ENCODE measurements around the gene QSOX2.
A peak's percentile ranks its signal among the peaks of the same experiment; 100 is the strongest.

QSOX2 gene

DNA sequence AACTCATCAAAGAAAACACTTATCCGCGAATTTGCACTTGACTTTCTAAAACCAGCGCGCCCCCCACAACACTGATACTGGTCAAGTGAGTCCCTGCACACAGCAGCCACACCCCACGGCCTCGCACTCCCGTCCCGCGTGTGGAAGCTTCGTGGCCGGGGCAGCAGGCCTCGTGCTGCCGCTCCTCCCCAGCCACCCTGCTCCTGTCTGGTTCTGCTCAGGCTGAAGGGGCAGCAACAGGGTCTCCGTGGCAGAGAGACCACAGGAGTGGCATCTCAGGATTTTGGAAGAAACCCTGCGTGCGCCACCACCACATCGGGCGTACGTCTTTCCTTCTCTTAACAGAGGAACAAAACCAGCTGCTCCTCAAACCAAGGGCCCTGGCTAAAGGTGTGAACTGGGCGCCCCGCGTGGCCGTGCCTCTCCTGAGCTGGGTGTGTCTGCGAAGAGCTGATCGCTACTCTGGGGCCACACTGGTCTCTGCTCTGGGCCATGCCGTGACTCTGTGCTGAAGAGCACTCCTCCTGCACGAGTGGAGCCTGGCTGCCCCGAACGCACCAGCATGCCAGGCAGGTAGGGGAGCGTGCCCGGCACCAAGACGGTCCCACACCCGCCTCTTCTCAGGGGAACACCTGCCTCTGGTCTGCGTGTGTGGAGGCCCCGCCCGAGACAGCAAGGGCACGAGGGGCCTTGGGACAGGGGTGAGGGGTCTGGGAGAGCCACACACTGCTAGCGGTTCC is 23.3 kb downstream of the QSOX2 start:
- DNase-seq (ENCODE audit: low spot score) = no peak

GRCh38 chr9:136220017-136220729 is 25.4 kb downstream of the QSOX2 start:
- peak; percentile 42 for DNase-seq (ENCODE audit: low spot score)

DNA sequence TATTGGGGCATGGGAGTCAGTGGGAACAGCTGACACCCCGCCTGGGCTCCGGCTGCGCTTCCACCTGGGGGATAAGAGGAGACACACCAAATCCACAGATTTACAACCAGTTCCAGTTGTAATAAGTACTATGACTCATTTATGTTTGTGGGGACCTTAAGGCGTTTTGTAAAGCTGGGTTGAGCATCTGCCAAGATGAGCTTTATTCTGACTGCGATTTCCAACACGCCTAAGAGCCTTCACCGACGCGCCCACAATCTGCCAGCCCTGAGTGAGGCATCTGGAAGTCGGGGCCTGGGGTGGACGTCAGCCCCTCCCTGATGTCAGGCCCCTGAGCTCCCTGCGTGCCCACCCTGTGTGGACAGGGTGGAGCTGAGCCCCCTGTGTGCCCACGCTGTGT is 26.3 kb downstream of the QSOX2 start:
- DNase-seq (ENCODE audit: low spot score) = no peak

DNA sequence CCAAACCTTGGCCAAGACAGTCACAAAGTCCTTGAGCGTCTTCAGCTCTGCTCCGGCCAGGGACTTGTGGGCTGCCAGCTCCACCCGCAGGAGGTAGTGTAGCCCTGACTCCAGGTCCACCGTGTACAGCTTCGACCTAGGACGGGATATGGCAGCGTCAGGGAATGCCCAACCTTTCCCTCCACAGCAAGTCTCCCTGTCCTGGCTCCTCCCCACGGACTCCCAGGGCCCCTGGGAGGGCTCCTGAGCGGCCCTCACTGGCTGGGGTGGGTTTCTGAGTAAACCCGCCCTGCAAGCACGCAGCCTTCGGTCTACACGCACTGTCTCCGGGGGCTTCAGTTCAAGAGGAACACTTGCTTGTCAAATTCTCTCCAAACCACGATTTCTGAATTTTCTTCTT is 26.9 kb downstream of the QSOX2 start:
- no peak for DNase-seq (ENCODE audit: low spot score)

- no peak for DNase-seq (ENCODE audit: low spot score)
Observed at GRCh38 chr9:136218271-136218670, 27.3 kb downstream of the QSOX2 start.

DNA sequence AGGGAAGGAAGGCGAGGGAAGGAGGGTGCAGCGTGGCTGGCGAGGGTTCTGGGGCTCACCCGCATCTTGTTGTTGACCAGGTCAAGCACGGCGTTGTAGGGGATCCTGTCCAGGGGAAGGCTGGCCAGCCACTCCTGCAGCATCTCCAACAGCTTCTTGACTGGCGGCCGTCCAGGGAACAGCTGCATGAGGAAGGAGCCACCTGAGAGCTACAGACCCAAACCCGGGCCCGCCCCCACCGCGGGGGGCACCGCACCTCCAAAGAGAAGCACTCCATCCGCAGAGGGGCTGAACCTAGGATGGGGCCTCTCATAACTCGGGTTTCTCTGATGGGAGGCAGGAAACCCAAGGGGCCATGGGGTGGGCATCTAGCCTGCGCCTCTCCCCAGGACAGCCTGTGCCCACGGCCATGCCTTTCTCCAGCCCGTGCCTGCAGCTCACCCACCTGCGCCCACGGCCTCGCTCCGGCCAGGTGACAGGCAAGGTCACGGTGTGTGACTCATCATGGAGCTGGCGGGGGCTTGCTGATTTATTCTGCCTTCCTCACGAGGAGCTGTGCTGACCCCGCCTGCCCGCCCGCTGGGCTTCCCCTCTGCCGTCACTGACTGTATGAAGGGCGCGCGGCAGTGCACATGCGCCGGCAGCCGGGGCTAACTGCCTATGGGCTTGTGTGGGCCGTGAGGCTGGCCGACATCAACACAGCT is 28.9 kb downstream of the QSOX2 start:
- DNase-seq (ENCODE audit: low spot score) = no peak

DNA sequence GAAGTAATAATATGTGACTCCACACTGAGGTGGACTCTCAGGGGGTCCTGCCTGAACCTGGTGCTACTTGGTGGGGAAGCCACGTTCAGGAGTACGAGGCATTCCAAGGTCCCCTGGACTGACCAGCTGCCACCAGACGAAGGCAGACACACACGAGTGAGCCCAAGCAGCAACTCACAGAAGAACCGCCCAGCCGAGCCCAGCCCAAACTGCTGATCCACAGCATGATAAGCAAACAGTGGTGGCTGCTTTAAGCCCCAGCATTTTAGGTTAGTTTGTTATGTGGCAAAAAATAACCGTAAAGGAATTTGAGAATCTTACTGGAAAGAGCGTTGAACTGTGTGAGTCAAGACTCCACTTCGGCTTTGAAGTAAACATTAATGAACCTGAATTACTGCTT is 31.9 kb downstream of the QSOX2 start:
- DNase-seq (ENCODE audit: low spot score) = no peak

- no peak for DNase-seq (ENCODE audit: low spot score)
Observed at GRCh38 chr9:136212345-136212950, 33.2 kb downstream of the QSOX2 start.

GRCh38 chr9:136211441-136212344 is 33.9 kb downstream of the QSOX2 start:
- no peak for DNase-seq (ENCODE audit: low spot score)

DNA sequence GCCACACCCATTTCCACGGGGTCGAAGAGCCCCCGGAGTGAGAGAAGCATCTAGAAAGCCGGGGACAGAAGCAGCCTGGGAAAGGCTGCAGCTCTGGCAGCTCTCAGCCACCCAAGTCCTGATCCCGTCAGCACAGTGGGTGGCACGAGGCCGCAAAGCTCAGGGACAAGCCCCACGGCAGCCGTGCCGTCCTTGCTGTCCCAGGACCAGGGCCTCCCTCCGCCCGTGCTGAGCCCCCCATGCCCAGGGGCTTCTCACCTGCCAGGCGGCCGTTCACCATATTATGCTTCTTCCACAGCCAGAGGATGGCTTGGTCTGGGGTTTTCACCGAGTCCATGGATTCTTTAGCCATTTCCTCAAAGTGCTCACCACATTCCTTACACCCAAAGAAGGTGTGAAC is 34.6 kb downstream of the QSOX2 start:
- DNase-seq (ENCODE audit: low spot score) = no peak

DNA sequence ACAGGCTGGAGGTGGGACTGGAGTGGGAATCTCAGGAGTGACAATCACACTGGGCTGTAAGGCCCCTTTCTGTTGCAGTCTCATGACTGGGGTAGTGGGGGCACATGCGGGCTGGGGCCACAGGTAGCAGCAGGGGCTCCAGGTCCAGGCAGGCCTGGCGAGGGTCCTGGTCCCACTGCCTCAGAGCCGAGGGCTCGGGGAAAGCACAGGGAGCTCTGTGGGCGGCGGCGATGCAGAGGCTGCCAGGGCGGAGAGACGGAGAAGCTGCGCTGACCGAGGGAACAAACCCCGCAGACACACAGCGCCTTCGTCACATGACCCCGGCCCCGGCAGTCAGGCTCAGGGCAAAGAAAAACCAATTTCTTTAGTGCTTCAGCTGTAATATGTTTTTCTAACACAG is 35.3 kb downstream of the QSOX2 start:
- no peak for DNase-seq (ENCODE audit: low spot score)

DNA sequence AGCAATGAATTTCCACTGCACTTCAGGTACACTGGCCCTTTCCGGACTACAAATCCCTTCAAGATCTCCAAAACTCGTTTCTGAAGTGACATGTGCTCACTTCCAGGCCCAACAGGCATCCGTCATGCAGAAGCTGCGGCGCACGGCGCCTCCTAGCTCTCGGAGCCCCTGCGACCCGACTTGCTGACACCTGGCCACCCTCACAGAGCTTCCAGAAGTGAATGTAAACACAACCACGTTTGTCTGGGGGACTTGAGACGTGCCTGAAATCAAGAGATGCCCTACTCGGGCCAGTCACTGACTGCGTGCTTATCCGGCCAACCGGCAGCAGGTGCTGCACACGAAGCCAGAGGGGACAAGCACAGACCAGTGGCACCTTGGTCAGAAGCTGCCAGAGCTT is 35.8 kb downstream of the QSOX2 start:
- no peak for DNase-seq (ENCODE audit: low spot score)

GRCh38 chr9:136209232-136209631 is 36.4 kb downstream of the QSOX2 start:
- no peak for DNase-seq (ENCODE audit: low spot score)

DNA sequence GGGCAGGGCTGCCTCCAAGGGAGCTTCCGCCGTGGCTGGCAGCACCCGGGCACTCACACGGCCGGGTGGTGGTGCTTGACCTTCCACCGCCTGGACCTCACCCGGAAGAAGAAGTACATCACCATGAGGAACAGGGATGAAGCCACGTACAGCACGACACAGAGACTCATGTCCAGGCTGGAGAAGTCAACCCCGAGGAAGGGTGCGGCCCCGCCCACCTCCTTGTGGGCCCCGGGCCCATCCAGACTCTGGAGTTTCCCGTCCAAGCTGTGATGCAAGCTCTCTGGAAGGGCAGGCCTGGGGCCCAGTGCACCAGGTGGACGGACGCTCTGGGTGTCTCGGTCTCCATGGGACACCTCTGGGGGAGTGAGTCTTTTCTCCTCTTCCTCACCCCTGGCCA is 36.9 kb downstream of the QSOX2 start:
- DNase-seq (ENCODE audit: low spot score) = no peak

GRCh38 chr9:136207616-136208015 is 38.0 kb downstream of the QSOX2 start:
- no peak for DNase-seq (ENCODE audit: low spot score)

DNA sequence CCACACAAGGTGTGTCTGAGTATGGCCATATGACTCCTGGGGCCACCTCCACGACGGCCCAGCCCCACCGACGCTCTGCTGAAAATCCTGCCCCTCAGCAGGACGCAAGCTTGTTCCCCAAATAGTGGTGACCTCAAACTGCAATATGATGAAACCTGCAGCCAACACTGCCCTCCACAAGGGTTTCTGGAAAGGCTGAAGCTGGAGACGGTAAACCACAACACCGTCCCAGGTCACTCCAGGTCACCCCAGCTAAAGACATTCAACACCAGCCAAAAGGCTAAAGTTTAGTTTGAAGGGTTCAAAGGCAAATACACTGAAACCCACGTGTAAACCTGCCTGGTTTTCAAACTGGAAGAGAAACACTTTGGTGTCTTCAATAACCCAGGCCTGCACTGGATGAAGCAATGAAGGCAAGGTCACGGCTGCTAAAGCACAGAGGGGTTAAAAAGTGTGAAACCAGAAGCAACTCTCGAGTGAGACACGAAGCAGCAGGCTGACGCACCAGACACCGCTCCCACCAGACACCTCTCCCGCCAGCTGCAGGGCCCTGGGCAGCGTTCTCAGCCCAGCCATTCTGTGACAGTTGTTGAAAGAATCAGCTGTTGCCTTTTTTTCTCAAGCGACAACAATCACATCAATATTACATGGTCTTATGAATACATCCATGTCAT is 38.9 kb downstream of the QSOX2 start:
- DNase-seq (ENCODE audit: low spot score) = peak; percentile 35

DNA sequence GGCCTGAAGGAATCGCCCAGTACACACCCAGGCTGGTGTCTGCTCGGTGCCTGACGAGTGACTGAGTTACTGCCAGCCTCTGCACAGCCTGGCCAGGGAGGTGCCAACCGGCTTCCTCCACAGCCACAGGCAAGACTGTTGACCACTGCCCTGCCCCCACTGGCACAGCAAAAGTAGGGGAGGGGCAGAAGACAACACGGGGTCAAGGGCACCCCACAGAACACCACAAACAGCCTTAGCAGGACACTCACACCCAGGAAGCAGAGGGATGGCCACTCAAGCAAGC is 40.0 kb downstream of the QSOX2 start:
- DNase-seq (ENCODE audit: low spot score) = no peak

GRCh38 chr9:136204838-136205706 is 40.5 kb downstream of the QSOX2 start, which contains the start of gene LHX3:
Gene LHX3 (minus strand): TSS chr9:136205128. CDS start chr9:136205012, 116 bp downstream.
- DNase-seq (ENCODE audit: low spot score) = no peak

GRCh38 chr9:136204145-136204805 is 41.3 kb downstream of the QSOX2 start:
- no peak for DNase-seq (ENCODE audit: low spot score)

Measured in SW480 (cell line).